ENCODE measurements around the gene DECR2.

- TF ChIP-seq CTCF (IDR thresholded peaks at IDR 0.05; ENCODE audit: poor library complexity) (no peak), EZH2 (IDR thresholded peaks at IDR 0.05; ENCODE audit: borderline replicate concordance) (no peak), EZH2phosphoT487 (IDR thresholded peaks at IDR 0.05; ENCODE audit: low read depth, severe bottlenecking, unreplicated experiment) (no peak)
These were observed 41.3 kb downstream of the DECR2 start for GRCh38 chr16:442976-443375.
